Cerebellar cortex (tissue), 1 donor: ENCODE results near the gene ADH1B.
"Not testable (repeated sequence)": the region's sequence is repeated elsewhere in the genome, so short reads cannot be mapped to it uniquely, and the experiment has no call there.

Experiments used
- DNase-seq: peaks from one replicate; pipeline ENCODE4 v3.0.0-alpha.2; 2015; ENCODE audit warnings: low spot score

Gene ADH1B

DNA sequence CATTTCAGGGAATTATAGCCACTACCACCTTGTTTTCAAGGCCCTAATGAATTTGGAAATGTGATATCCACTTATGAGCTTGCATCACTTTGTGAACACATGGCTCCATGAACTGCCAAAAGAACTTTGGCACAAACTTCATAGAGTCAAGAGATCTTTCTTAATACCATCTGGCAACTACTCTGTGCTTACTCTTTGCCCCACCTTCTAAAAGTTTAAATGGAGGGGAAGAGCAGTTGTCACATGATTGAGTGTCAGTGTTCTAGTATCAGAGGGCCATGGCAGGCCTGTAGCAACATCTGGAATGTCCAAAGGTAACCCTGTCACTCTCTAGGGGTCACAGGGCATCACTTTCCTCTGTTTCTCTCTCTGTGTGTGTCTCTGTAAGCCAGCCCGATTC, 2.6 kb upstream of the ADH1B start:
- no peak for DNase-seq

DNA sequence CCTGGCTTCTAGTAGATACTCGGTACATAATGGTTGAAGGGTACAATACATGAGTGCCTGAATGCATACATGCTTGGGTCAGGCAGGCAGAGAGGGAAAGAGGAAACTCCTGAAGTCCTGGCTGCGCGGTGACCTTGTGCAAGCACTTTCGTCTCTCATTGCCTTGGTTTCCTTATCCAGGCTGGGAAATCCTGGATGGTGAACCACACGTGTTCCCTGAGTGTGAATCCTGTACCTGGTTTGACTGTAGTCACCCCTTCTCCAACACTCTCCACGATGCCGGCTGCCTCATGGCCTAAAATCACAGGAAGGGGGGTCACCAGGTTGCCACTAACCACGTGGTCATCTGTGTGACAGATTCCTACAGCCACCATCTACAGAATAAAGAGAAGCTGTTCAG, 3.4 kb downstream of the ADH1B start:
- not testable (repeated sequence) for DNase-seq

DNA sequence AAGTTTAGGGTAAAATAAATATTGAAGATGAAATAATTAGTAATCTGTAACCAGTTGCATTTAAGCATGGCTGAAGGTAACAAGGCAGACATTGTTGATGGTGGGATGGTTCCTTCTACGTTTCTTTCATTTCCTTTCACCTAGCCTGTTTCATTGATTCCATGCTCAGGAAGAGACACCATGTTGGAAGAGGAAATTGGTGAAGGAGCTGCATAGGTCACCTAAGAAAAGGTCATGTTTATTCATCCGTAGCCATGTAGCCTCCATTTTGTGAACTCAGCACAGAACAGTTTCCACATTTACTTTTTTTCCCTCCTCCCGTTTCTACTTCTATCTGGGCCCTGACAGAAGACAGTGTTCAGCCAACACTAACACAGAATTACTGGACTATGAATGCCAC, 3.8 kb downstream of the ADH1B start:
- no peak for DNase-seq

DNA sequence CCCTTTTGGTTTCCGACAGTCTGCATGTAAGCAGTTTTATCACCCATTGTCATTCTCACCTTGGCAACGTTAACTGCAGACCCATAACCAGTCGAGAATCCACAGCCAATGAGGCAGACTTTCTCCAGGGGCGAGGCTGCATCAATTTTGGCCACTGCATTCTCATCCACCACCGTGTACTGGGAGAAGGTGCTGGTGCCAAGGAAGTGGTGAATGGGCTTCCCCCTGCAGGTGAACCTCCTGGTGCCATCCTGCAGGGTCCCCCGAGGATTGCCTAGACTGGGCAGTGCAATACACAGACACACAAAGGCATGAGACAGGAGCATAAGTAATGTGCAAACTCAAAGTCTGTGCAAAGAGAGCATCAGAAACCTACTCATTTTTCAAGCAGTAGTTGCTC, 5.4 kb downstream of the ADH1B start:
- DNase-seq: no peak

DNA sequence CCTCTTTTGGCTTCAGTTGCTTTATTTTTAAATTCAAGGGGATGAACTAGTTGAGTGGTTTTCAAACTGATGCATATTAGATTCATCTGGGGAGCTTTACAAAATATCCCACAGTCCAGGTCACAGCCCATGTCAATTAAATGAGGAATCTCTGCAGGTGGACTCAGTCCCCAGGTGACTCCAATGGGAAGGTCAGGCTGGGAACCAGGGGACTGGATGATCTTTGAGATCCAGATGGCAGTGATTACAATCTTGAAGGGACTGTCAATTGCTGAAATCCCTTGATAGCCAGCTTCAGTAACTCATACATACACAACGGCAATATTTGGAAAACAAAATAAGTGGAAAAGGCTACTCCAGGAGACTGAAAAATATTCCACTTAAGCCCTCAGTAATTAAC, 7.0 kb downstream of the ADH1B start:
- no peak for DNase-seq

DNA sequence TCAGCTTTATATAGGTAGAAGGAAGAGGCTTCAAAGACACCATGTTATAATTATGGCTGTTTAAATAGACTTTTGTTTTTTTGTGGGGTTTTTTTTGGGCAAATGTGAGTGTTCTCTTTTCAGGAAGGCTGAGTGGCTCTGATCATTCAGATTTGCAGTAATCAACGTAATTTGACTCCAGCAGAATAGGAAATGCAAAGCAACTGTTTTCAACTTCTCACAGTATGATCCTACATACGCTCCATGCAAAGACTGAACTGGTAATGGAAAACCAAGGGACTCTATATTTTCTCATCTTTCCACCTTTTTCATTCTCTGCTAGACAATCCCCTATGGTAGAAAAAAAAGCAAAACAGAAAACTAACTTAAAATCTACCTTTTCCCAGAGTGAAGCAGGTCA, 10.8 kb downstream of the ADH1B start:
- DNase-seq: no peak

DNA sequence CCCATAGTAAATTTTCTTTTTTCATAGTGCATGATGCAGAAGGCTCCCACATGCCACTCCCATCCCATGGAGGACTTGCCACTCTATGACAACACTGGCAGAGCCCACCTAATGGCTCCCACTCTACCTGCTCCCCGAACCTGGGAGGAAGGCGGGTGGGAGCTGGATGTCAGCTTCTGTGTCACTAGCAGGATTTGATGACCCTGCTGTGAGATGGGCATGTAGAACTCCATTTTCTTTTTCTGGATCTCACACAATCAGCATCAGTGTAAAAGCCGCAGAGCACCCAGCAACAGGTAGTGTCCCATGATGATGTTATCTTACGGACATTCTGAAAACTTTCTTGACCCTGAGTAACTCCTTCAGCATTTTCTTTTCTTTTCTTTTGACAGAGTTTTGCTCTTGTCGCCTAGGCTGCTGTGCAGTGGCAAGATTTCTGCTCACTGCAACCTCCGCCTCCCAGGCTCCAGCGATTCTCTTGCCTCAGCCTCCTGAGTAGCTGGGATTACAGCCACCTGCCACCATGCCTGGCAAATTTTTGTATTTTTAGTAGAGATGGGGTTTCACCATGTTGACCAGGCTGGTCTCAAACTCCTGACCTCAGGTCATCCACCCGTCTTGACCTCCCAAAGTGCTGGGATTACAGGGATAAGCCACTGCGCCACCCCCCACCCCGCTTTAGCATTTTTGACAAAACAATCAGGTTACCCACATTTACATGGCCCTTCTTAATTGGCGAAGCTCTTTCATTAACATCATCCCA, 15.4 kb downstream of the ADH1B start:
- no peak for DNase-seq

DNA sequence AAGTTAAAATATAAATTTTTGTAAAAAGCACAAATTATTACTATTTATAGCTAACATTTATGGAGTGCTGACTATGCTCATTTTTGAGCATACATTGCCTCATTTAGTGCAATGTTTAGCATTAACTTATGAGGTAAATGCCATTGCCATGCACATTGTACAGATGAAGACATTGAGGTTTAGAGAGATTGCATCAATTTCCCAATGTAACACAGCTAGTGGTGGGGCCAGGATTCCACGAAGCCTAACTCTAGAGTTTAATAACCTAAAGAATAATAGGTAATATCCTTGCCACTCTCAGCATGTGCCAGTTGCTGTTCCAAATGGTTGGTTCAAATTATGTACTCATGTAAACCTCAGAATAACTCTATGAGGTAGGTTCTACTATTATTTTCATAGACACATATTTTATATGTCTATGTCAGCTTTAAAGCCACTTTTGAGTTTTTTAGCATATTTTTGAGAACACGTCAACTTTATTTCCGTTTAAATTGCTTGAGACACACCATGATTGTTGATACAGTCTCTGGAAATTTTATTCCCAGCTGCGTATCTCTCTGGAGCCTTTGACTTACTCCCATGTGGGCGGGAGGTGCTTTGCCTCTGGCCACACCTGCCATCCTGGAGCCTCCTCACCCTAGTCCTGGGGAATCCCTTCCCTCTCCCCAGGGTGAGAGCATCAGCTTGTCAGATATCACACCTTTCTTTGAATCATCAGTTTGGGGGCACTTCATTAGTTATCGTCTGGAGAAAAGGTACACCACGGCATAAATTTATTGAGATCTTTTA, 19.6 kb downstream of the ADH1B start:
- no peak for DNase-seq

DNA sequence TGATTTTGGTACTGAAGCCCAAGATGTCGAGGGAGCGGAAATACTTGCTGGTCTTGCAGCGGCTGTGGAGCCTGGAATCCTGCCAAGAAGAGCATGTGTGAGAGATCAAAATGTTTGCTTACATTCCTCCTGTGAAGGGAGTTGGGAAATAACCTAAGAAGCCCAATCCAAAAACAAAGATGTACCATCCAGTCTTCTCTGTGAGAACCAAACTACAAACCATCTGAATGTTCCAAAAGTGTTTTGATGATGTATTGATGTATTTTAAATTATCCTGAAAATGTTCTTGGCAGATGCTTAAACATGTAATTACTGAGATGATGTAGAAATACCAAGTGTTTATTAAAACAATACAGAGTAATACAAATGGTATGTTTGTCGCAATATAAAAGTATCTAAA, 20.3 kb downstream of the ADH1B start:
- peak; percentile 13 for DNase-seq

DNA sequence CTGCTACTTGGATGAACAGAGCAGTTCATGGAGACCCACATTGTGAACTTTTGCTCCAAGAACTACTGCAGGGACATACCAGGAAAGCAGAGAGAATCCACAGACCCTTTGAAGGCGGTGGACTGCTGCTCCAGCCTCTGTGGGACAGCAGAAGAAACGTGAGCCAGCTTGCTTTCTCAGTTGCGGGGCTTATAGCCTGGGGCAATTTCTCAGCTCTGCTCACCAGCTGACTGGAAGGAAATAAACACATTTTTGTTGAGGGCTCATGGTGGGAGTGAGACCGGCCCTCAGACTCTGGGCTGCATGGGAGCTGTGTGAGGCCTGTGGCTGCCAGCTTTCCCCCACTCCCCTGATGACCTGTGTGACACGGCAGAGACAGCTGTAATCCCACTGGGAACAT, 27.8 kb downstream of the ADH1B start:
- no peak for DNase-seq

DNA sequence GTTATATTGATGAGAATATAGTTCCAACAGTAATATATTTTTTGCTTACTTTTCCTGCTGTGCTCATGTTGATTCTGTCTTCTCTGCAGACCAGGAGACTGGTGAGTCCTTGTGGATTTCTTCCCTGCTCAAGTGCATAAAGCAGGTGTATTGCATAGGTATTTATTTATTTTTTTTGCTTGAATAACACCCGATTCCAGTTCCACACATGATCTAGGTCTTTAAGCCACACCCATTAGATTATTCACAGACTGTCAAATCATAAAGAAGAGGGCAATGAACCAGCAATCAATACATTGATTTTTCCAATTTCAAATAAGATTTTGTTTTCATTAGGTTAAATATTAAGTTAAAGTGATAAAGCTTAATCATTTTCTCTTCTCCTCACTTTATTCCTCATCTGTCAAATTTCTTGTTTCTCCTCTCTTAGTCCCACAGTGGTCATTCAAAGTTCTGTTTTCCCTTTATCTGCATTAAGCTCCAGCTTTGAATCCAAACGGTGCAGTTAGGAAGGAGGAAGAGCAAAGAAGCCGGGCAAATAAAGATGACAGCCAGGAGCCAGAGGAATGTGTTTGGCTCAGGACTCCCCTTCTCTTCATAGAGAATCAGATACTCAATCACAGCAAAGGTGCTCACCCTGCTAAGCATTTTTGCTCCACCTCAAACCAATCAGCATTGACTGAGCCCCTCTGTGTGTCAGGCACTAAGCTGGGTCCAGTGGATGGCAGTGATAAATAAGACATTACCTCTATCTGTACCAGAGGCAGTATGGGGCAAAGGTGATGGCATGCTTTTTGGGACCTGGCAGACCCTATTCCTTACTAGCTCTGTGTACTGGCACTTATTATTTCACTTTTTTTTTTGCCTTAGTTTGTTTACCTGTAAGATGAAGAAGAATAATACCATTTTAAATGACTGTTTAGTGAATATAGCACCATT, 30.1 kb downstream of the ADH1B start, which contains the start of gene ADH1A:
ADH1A (minus strand) TSS at position 138 of the 939 bp plus-strand sequence; CDS start at position 67, 71 bp downstream.
- no peak for DNase-seq

DNA sequence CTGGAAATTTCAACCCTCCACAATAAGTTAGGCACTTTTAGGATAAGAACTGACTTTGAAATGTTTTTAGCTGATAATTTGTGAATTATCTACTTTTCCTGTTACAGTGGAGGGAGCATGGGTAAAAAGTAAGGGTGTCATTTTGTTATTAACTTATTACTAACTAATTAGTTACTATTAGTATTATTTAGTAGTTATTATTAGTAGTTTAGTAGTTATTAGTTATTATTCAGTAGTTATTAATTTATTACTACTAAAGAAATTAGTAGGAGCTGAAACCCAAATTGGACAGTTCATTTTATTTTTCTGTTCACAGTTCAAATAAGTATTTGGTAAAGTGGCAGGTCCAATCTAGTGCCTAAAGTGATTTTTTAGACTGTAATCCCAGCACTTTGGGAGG, 35.8 kb downstream of the ADH1B start:
- DNase-seq: no peak

DNA sequence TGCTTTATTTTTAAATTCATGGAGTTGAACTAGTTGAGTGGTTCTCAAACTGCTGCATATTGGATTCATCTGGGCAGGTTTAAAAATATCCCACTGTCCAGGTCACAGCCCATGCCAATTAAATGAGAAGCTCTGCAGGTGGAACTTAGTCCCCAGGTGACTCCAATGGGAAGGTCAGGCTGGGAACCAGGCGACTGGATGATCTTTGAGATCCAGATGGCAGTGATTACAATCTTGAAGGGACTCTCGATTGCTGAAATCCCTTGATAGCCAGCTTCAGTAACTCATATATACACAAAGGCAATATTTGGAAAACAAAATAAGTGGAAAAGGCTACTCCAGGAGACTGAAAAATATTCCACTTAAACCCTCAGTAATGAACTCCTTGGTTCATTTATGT, 38.5 kb downstream of the ADH1B start:
- DNase-seq: no peak

DNA sequence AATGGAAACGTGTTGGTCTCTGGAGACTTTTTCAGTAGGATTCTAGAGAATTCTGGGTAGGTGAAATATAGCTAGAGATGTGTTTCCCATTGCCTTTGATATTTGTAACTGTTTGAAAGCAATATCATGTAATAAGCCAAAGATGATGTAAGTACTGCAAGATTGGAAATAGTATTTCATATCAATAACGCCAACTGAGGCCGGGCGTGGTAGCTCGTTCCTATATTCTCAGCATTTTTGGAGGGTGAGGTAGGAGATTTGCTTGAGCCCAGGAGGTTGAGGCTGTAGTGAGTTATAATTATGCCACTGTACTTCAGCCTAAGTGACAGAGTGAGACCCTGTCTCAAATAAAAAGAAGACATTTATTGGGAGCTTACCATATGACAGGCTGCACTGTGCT, 39.9 kb downstream of the ADH1B start:
- DNase-seq: no peak

DNA sequence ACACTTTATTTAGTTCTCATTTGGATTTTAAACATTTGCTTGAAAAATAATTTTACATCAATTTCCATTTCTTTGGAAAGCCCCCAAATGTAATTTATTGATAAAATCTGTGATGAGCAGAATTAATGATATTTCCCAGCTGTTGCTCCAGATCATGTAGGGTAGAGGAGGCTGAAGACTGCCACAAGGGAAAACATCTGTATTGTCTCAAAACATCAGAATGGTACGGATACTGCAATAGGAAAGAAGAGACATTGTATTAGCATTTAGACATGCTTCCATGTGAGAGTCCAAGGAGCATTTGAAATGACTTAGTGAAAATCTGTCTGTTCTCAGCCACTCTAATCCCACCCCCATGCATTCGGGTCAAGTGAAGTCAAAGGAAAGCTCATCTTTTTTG, 44.8 kb downstream of the ADH1B start:
- DNase-seq: no peak

DNA sequence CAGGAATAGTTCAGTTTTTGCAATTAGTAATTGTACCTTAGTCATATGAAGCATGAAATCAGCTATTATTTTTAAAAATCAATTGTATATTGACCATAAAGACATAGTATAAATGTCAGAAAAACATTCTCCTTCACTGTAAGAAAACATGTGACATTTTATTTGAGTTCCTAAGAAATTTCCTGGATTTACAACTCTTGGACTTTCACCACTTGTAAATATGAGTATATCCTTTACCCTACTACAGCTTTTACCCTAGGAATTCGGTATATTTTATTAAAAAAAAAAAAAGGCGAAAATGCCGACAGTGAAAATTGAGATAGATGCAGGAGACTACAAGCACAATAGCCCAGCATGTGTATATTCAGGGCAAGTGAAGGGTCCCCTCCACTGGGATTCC, 45.3 kb downstream of the ADH1B start:
- no peak for DNase-seq

DNA sequence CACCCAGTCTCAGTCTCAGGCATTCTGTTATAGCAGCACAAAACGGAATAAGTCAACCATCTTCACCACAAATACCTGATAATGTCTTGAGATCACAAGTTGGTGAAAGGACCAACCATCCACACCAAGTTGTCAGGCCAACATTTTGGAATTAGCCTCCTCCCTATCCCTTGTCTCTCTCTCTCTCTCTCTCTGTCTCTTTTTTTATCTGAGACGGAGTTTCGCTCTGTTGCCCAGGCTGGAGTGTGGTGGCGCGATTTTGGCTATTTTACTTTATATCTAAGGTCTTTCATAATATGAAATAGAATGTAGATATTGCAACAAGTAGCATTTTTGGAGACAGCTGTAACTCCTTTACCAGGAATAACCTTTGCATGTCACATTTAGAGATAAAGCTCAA, 46.2 kb downstream of the ADH1B start:
- DNase-seq: no peak

DNA sequence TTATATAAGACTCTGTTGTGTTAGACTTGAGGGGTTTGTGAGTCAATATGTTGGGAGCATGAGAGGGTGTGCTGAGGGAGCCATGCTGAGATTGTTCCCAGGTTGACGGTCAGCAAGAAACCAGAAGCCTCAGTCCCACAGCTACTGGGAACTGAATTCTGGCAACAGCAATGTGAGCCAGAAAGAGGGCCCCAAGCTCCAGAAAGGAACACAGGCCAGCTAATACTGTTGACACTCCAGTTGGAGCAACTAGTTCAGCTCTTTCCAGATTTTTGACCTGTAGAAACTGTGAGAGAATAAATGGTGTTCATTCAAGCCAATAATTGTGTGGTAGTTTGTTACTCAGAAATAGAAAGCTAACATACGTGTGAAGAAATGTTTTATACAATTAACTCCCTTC, 47.5 kb downstream of the ADH1B start:
- DNase-seq: no peak

DNA sequence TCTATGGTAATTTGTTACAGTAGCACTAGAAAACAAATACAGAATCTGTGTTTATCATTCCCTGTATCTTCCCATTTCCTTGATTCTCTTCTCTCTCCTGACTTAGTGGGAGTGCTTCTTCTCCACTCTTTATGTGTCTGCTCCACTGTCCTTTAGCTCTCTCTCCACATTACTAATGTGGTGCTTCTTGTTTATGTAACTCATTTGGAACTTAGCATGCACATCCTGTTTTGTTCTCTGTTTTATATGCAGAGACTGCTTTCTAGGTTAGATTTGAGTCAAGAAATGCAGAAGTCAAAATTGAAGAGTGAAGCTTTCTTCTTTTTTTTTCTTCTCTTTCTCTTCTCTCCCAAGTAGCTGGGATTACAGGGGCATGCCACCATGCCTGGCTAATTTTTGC, 56.3 kb downstream of the ADH1B start:
- DNase-seq: no peak
